K562 (cell line): Measurements from ENCODE around the gene PIGX. TPM values are rescaled to one million over a fixed set of nuclear protein-coding genes. Genes with fewer than 3 reads are reported as not detected.
A peak's percentile ranks its signal among the peaks of the same experiment; 100 is the strongest.

Experiments used
- ELF1 ChIP-seq: fragments of 200-800 bp; sonication (Bioruptor generic); IDR thresholded peaks from 2 replicates; pipeline ENCODE4 v1.6.1; 2016; ENCODE audit warnings: missing genetic modification characterization, missing compliant biosample characterization
- ETS1 ChIP-seq: conservative IDR thresholded peaks from 2 replicates; pipeline ENCODE4 v1.6.1; 2011; ENCODE audit warnings: low read depth, mild to moderate bottlenecking, low read length; ENCODE audit not compliant: control insufficient read depth
- LARP7 ChIP-seq: fragments of 450-650 bp; IDR thresholded peaks from 2 replicates; pipeline ENCODE4 v1.6.1; 2016
- MEIS2 ChIP-seq: fragments of 450-650 bp; IDR thresholded peaks from 2 replicates; pipeline ENCODE4 v1.6.1; 2014; ENCODE audit warnings: mild to moderate bottlenecking; ENCODE audit not compliant: partially characterized antibody
- NR2F6 ChIP-seq: fragments of 450-650 bp; formaldehyde crosslinking; IDR thresholded peaks from 2 replicates; pipeline ENCODE4 v1.4.0; 2020; ENCODE audit warnings: mild to moderate bottlenecking
- TAF1 ChIP-seq: IDR thresholded peaks from 2 replicates; pipeline ENCODE4 v1.6.1; 2011; ENCODE audit warnings: mild to moderate bottlenecking, low read length, moderate library complexity; ENCODE audit not compliant: insufficient read depth, control insufficient read depth, severe bottlenecking; ENCODE audit errors: extremely low read depth
- TEAD1 ChIP-seq, 2 experiments: fragments of 450-650 bp in 1 of 2; sonication (generic) in 1 of 2; formaldehyde crosslinking; IDR thresholded peaks; 2 replicates each; pipeline versions ENCODE4 v1.4.0 to v1.8.0; 2020 to 2022; ENCODE audit warnings: mild to moderate bottlenecking in 2 of 2, missing genetic modification reagents in 1 of 2
- TRIM24 ChIP-seq, 2 experiments: fragments of 450-650 bp; IDR thresholded peaks; 2 replicates each; pipeline ENCODE4 v1.6.1; 2016
- ZBTB11 ChIP-seq, 3 experiments: fragments of 200-800 bp in 1 of 3; fragments of 250-450 bp in 1 of 3; fragments of 450-650 bp in 1 of 3; sonication (Bioruptor Pico) in 1 of 3; sonication (Bioruptor generic) in 1 of 3; formaldehyde crosslinking in 1 of 3; IDR thresholded peaks; 2 replicates each; pipeline versions ENCODE4 v1.6.1 to v1.8.0; 2016 to 2022; ENCODE audit warnings: mild to moderate bottlenecking in 2 of 3, missing genetic modification characterization in 2 of 3, missing compliant biosample characterization in 1 of 3, moderate library complexity in 1 of 3
- ZNF592 ChIP-seq: fragments of 450-650 bp; IDR thresholded peaks from 2 replicates; pipeline ENCODE4 v1.6.1; 2017; ENCODE audit warnings: antibody characterized with exemption, mild to moderate bottlenecking
- polyA plus RNA-seq, 8 experiments: library from polyadenylated mRNA; depleted of rRNA in 4 of 8; stranded (reverse) in 5 of 8; unstranded in 3 of 8; fragments of >200 nt; fragmentation: Nextera tagmentation in 2 of 8; fragmentation: Illumina TruSeq in 1 of 8; extraction: Ambion mirVana in 2 of 8; extraction: Trizol in 1 of 8; gene quantifications; 2 replicates each; pipeline versions ENCODE4 v1.2.1 to v1.2.3, GENCODE V29; 2011 to 2014; ENCODE audit warnings: inconsistent platforms in 1 of 8, missing spikeins in 1 of 8
- total RNA-seq, 7 experiments: library from RNA; depleted of rRNA in 6 of 7; stranded (reverse); fragments of >200 nt in 6 of 7; fragmentation: Illumina TruSeq in 2 of 7; extraction: Trizol in 2 of 7; gene quantifications; 2 replicates each; pipeline versions ENCODE4 v1.2.1 to v1.2.3, GENCODE V29; 2011 to 2021; ENCODE audit warnings: low replicate concordance in 1 of 7

PIGX gene
- total and polyA plus RNA-seq, 9 of the 15 experiments (the other 6 are each of a cell fraction or from before 2014, with no cell fraction given) = 3.7 to 36.3 (median 26.9) TPM

GRCh38 chr3:196712514-196713413 is 587 bp downstream of the PIGX start (continued):
- TF ChIP-seq MEIS2 = peak; percentile 37
- TF ChIP-seq TAF1 = peak; percentile 15
- TF ChIP-seq TRIM24 (IDR thresholded peaks at IDR 0.05) = no peak
- no peak for TF ChIP-seq LARP7
- 0 out of 2 replicates have a peak, but pooled peaks have one; percentile 7 for TF ChIP-seq ELF1 (tag)
- peak; percentile 44; the same call in 1 of the 2 replicates for TF ChIP-seq ZNF592
- peak in 1 of 3 experiments; percentile 69; a peak in 1 of 6 replicates for TF ChIP-seq ZBTB11 (CRISPR knock-in tag; IDR thresholded peaks at IDR 0.05)
- TF ChIP-seq ETS1 = 0 out of 2 replicates have a peak, but pooled peaks have one; percentile 18
- TF ChIP-seq TEAD1 (CRISPR knock-in tag; IDR thresholded peaks at IDR 0.05) = 0 out of 4 replicates have a peak, but pooled peaks of 1 of the 2 experiments have one; percentile 23
- TF ChIP-seq NR2F6 (CRISPR knock-in tag) = no peak
